ENCODE measurements around the gene CD93.

Gene CD93

GRCh38 chr20:23059001-23059400 is 27.1 kb downstream of the CD93 start:
- no peak for DNase-seq

- no peak for DNase-seq
Measured at GRCh38 chr20:23058240-23058639, 27.9 kb downstream of the CD93 start.

- DNase-seq: no peak
Measured at GRCh38 chr20:23052904-23053303, 33.2 kb downstream of the CD93 start.

DNA sequence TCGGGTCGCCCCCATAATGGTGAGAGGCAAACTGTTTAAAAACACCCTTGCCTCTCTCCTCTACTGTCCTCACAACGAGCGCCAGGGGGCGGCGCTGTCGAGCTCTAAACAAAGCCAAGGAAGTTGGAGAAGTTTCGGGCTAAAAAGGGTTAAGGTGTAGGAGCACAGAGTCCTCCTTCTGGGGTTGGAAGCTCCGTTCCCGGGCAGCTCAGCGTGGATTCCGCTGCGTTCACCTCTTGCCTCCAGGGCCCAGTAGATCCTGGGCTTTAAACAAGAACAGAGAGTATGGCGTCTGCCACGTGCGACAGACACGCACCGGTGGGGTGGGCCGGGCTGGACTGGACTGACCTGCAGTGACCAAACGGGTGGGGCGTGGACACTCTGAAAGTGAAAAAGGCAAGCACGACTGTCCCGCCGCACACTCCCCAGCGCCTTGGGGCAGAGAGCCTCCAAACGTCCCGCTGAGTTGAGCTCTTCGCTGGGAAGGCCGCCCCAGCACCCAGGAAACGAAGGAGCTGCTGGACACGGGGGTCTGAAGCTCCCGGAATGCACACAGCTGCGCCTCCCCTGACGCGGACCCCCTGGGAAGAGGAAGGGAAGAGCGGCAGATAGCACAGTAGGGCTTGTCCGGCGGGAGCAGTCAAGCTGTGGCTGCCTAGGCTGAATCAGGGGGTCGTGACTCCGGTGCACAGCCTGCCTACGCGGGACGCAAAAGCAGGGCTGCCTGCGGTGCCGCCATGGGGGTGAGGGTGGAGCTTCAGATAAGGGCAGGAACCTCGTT is 35.1 kb downstream of the CD93 start:
- no peak for DNase-seq

DNA sequence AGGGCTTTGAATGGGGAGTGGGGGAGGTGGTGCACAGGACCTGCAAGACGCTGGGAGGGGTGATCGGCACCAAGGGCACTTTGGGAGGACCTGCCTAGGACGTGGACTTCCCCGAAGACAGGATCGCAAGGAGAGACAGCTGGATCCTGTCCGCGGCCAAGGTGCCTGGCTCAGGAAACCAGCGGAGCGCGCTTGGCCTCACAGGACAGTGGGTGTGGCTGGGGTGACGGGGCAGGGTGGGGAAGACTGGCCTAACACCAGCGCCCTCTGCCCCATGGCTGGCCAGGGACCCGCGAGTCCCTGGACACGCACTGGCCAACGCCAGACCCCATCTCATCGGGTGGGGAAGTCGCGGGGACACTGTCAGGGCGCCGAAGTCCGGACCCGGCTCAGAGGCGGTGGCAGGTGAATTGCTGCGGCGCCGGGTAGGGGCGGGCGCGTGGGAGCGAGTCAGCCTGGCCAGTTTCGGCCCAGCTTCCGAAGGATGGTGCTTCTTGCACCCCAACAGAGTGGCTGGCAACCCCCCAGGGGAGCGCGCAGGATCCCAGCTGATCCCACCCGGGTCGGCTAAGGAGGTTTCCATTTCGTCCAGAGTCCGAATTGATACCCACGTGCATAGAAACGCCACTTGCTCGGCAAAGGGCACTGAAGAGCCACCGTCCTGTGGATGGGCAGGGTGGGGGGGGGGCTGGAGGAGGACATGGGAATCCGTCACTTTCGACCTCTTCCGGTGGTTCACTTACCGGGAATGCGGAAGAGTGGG is 35.9 kb downstream of the CD93 start:
- no peak for DNase-seq

- DNase-seq: no peak
Measured at GRCh38 chr20:23049201-23050075, 36.7 kb downstream of the CD93 start, which contains the start of gene THBD. THBD (minus strand) TSS chr20:23049672; CDS start chr20:23049504, 168 bp downstream.

DNA sequence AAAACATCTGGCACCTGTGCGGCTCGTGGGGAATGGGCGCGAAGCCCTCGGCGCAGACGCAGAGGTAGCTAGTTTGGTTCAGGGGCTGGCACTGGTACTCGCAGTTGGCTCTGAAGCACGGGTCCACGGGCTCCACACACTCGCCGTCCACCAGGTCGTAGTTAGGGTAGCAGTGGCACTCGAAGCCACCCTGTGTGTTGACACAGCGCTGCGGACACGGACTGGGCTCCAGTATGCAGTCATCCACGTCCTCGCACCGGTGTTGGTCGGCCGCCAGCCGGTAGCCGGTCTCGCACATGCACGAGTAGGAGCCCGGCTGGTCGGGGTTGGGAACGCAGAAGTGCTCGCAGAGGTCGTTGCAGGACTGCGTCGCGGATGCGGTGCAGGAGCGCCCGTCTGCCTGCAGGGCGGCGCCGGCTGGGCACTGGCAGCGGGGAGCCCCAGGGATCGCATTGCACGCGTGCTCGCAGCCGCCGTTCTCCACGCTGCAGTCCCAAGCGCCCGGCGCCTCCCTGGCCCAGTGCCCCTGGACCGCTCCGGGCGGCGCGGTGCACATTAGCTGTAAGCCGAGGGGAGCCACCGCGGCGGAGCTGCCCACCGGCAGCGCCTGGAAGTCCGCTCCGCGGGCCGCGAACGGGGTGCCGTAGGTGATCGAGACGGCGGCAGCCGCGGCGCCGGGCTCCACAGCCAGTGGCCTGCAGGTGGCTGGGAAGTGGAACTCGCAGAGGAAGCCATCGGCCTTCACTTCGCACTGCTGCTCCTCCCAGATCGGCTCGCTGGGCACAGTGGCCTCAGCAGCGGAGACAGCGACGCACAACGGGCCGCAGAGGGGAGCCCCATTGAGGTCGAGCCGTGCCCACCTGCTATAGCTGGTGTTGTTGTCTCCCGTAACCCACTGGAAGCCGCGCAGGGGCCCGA is 37.6 kb downstream of the CD93 start:
- no peak for DNase-seq

DNA sequence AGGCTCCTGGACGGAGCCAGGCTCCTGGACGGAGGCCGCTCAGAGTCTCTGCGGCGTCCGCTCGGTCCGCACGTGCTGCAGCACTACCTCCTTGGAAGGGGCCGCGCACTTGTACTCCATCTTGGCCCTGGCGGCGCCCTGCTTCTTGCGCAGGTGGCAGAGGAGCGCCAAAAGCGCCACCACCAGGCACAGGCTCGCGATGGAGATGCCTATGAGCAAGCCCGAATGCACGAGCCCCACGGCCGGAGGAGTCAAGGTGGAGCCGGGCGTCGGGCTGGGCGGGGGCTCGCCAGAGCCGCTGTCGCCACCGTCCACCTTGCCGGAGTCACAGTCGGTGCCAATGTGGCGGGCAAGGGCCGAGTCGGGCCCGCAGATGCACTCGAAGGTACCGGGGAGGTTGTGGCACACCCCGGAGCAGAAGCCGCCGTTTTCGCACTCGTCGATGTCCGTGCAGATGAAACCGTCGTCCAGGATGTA is 38.3 kb downstream of the CD93 start:
- no peak for DNase-seq

DNA sequence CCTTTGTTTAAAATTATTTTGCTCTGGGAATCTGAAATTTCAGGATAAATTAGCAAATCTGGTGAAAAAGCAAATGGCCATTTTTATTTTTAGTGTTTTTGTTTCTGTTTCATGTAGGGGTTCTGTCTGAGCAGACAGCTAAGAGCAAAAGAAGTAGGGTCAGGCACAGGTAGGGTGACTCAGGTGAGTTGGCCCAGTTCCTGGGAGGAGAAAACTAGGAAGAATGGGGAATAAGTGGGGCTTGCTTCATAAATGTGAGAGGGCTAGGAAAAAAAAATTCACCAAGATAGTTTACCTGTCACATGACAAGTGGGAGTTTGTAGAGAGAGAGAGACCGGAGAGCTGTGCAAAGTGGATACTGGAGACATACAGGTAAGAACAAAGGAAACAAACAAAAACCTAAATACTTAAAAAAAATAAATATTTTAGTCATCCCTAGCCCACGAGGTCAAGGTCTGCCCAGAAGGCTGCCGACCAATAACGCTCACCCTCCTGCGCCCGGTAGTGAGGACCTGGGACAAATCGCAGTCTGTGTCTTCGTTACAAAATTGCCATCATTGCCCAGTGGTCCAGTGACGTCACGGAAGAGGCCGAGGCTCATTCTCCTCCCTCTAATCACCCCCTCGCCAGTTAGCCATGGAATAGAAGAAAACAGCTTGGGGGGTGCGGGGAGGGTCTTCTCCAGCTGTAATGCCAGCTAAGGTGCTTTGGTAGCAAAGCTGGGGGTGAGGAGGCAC is 39.0 kb downstream of the CD93 start:
- DNase-seq: no peak

GRCh38 chr20:23046431-23046830 is 39.7 kb downstream of the CD93 start:
- DNase-seq: no peak

DNA sequence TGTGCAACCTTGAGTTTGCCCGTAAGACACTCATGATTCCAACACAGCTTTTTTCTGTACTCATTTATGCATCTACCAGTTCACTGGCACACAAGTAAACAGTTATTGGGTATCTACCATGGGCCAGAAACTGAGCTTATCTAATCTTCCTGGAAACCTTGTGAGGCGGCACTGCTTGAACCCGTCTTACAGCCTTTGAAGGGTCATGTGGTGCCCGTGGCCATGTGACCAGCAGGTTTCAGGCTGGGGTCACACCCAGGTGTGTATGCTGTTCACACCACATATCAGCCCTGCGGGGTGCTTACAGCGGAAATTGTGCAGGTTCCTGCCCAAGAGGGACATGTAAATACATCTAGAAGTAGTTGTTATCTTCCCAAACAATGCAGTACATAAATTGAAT is 42.7 kb downstream of the CD93 start:
- DNase-seq: no peak

GRCh38 chr20:23042270-23042669 is 43.9 kb downstream of the CD93 start:
- no peak for DNase-seq

DNA sequence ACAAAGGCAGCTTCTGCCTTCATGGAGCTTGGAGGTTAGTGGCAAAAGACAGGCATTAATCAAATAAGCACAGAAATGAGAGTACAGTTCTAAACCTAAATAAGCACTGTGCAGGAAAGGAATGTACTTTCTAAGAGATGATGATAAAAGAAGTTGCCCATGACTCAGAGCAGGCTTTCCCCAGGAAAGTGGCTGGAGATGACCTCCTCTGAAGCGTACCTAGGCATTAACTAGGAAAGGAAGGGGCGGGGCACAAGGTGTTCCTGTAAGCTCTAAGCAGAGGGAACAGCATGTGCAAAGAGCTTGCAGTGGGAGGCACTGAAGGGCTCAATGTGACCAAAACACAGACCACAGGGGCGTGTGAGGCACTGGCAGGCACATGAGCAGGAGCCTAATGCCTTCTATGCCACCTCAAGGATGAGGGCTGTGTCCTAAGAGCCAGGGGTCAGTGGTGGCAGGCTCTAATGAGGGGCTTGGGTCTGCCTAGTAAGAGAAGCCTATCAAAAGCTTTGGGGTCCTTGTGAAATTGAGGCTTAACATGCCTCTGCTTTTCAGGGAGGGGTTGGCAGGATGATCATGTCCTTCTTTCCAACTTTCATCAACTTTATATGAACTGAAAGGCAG is 46.1 kb downstream of the CD93 start:
- no peak for DNase-seq

DNA sequence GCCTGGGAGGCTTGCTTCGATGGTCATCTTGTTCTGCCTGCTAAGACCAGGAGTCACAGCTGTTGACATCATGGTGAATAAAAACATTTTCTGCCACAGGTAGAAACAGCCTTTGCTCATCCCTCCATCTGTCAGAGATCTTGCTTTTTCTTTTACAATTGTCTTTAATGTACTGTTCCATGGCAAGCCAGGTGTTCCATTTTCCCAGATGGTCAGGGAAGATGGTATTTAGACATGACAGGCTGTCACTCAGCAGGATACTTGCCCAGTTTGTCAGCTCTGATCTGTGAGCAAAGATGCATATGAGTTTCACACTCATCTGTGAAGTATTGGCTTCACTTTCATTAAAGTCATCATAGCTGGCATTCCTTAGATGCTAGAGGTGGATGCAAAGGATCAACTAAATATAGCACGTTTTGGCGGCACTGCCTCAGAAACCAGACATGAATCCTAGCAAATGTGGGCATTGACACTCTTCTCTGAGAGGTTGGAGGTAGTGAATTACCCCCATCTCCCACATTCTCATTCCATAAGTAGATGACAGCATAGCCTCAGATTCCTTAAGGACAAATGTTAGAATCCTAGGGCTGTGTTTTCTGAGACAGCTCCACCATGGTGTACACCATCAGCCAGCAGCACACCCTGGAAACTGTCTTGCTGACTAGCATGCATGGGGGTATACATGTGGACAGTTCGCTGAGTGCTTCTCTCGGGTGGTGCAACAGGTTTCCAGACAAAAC is 46.8 kb downstream of the CD93 start:
- DNase-seq: no peak

GRCh38 chr20:23037017-23037481 is 49.1 kb downstream of the CD93 start:
- no peak for DNase-seq

GRCh38 chr20:23036371-23036770 is 49.8 kb downstream of the CD93 start:
- DNase-seq: no peak

GRCh38 chr20:23035731-23036130 is 50.4 kb downstream of the CD93 start:
- no peak for DNase-seq

GRCh38 chr20:23034721-23035671 is 51.1 kb downstream of the CD93 start, which contains the start of gene SSTR4:
SSTR4 (plus strand) TSS chr20:23035312; CDS start chr20:23035484, 172 bp downstream.
- no peak for DNase-seq

DNA sequence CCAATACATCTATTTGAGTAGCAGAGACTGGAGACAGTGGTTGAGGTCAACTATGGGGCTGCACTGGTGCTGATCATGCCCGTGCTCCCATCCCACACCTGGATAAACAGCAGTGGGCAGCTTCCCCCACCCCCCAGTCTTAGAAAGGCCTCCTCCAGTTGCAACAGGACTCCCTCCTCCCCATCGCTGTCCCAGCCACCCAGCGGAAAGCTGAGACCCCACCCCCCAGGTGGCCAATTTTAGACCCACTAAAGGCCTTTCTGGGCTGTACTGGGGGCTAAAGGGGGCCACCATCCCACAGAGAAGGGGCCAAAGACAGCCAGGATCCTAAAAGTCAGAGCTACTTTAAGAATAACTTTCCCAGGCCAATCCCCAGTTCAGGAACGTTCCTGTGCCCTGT is 52.2 kb downstream of the CD93 start:
- DNase-seq: no peak

Data from stimulated activated CD4-positive, alpha-beta T cell treated with anti-CD3 and anti-CD28 coated beads, Interleukin-4, amount 100 ng/mL, for 4 hours (primary cell).